HG02642 (cell line): ENCODE data around the gene SNX9.
"Not testable (repeated sequence)": the region's sequence is repeated elsewhere in the genome, so short reads cannot be mapped to it uniquely, and the experiment has no call there.

Experiments used
- ATAC-seq: cut with Tn5 transposase; IDR thresholded peaks from one replicate; pipeline ENCODE4 v1.9.1; 2021; ENCODE audit warnings: mild to moderate bottlenecking; ENCODE audit not compliant: unreplicated experiment, poor library complexity

SNX9 gene

DNA sequence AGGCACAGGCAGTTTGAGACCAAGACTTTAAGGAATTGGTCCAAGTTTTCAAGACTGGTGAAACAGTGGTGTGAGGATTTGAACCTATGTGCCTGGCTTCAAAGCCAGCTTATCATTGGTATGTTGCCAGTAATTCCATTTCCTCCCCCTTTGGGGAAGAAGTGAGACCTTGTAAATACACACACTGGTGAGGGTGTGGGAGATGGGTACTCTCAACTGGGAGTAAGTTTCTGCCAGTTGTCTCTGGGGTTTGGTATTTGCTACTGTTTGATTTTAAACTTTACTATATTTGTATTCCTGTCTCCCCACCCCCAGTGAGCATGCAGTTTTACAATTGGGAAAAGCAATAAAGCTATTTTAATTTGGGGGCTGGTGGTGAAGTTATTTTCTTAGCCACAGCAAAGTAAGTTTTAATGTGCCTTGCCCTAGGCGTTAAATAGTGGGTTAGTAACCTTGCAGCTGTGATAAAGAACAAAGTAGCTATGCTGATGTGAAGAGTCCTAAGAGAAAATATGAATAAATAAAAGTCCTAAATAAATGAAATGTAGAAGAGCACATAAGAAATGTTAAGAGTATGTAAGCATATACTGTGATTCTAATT, 31.0 kb downstream of the SNX9 start:
- ATAC-seq, result no peak

DNA sequence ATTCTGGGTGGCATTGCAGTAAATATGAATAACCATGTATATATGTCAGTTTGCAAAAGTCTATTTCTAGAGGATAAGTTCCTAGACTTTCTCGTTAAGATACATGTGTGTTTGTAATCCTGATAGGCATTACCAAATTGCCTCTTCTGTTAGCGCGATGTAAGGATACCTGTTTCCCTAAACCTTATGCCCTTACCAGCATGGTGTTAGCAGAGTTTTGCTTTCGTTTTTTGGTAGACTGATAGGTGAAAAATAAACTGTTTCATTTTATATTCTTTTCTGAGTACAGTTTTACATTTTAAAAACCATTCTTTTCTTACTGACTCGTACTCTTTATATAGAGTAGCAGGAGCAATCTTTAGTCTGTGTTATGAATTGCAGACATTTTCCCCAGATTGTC, 32.3 kb downstream of the SNX9 start:
- no peak for ATAC-seq

DNA sequence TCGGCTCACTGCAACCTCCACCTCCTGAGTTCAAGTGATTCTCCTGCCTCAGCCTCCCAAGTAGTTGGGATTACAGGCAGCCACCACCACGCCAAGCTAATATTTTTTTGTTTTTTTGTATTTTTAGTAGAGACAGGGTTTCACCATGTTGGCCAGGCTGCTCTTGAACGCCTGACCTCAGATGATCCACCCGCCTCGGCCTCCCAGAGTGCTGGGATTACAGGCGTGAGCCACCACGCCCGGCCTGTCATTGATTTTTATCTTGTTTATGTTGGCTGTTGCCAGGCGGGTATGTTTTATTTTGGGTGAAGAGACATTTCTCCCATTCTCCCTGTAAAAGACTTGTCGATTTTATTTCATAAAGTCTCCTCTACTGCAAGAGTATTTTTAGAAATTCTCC, 32.8 kb downstream of the SNX9 start:
- ATAC-seq, result not testable (repeated sequence)

DNA sequence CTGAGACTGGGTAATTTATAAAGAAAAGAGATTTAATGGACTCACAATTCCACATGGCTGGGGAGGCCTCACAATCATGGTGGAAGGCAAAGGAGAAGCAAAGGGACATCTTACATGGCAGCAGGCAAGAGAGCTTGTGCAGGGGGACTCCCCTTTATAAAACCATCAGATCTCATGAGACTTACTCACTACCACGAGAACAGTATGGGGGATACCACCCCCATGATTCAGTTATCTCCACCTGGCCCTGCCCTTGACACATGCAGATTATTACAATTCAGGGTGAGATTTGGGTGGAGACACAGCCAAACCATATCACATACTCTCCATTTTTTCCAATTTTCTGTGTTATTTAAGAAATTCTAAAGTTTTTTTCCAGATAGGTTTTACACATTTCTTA, 35.6 kb downstream of the SNX9 start:
- not testable (repeated sequence) for ATAC-seq

DNA sequence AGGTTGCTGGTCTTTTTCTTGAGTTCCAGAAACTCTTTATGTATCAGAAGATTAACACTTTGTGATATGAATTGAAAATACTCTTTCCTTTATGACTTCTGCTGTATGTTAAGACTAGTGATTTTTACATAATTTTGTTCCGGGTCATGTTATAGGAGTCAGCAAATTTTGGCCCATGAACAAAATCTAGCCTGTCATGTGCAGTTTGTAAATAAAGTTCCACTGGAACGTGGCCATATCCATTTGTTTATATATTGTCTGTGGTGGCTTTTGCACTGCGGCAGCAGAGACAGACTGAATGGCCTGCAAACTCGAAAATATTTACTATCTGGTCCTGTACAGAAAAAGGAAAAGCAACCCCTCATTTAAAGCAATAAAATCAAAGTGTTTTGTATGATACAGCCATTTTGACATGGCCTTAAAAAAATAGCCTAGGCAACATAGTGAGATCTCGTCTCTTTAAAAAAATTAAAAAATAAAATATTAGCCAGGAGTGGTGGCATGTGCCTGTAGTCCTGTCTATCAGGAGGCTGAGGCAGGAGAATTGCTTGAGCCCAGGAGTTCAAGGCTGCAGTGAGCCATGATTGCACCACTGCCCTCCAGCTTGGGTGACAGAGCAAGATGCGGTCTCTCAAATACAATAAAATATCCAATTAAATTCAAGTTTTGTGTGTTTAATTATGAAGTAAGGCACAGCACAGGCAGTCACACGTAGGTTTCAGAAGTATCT, 36.9 kb downstream of the SNX9 start:
- ATAC-seq, result no peak

DNA sequence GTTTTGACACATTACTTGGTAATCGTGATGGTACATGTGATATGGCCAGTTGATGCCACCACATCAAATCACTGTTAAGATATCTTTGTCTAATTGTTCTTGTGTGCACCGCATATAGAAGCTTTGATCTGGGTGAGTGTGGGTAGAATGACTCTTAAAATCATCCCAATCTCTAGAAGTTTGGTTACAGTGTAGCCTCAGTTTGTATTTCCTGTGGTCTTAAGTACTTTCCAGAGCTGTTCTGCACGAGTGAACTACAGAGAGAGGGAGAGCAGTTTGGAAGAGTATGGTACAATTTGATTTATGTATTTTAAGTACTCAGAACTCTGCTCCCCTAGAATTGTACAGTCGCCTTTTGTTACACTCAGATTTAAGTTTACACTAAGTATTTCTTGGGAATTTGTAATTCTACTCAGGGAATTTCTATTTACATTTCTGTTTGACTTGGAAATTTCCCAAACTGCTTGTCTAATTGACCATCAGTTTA, 37.5 kb downstream of the SNX9 start:
- ATAC-seq, result no peak

DNA sequence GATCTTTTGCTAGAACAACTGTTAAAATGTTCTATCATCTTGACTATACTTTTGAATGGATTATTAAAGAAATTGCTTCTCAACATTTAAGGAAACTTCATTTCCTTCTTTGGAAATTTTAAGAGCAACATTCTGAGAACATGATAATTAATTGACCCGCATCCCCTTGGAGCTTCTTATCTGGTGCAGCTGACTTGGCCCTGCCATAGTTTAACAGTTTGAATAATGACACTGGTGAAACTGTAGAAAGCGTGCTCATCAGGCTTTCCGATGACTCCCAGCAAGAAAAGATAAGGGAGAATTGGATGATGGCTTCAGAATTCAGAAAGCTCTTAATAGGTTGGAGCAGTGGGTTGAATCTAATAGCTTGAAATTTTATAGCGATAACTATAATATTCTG, 38.1 kb downstream of the SNX9 start:
- no peak for ATAC-seq

DNA sequence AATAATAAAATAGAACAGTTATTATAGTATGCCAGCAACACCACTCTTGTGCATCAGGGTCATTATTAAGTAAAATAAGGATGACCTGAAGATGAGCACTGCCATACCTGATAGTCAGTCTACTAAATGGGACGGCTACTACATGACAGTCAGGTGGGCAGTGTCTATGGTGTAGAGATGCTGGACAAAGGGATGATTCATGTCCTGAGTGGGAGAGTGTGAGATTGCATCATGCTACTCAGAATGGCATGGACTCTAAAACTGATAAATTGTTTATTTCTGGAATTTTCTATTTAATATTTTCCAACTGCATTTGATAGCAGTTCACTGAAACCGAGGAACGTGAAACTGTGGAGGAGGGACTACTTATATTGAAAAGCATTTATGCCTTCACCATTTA, 38.8 kb downstream of the SNX9 start:
- no peak for ATAC-seq

DNA sequence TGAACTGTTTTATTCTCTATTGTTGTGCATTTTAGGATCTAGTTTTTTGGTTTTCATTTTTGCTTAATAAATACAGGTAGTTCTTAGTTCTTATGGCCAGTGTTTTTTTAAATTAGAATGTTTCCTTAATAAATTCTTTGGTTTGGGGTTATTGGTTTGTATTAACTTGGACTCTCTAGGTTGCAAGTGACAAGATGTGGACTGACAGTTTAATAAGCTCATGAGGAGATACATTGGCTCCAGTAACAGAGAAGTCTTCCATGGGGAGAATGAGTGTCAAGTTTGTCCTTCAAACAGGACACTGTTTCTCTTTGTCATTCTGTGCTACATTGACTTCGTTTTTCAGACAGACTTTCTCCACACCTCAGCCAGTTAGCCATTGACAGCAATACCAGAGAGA, 39.7 kb downstream of the SNX9 start:
- ATAC-seq, result no peak

DNA sequence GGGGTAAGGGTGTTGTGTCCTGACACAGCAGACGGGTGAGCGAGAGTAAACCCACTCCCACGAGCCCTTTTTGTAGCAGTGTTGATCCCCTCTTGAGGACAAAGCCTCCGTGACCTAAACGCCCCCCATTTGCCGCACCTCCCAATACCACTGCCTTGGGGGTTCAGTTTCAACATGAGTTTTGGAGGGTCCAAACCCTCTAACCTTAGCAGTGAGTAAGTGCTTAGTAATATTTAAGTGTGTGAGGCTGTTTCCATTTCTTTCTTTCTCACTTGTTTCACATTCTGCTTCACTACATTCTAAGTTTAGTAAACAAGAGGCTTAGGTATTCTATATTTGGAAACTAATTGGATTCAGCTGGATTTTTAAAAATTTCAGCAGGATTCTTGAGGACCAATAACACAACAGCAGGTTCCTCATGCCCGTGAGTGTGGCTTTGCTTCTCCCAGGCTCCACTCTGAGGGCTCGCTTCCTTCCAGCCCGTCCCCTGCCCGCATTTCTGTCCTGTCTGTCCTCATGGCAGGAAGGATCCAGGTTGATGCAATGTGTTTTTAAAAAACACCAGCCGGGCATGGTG, 41.2 kb downstream of the SNX9 start:
- no peak for ATAC-seq

DNA sequence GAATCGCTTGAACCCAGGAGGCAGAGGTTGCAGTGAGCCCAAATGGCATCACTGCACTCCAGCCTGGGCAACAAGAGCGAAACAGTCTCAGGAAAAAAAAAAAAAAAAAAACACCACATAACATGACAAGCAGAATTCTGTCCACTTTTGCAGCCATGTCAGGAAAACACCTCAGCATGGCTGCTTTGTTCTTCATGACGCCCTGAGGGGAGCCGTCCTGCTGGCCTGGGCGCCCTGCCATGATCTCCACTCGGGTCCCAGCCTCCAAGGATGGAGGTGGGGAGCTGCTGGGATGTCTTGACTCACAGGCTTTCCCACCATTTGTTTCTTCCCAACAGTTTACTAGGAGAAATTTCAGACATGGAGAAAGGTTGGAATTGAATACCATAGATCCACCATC, 42.2 kb downstream of the SNX9 start:
- ATAC-seq, result no peak

DNA sequence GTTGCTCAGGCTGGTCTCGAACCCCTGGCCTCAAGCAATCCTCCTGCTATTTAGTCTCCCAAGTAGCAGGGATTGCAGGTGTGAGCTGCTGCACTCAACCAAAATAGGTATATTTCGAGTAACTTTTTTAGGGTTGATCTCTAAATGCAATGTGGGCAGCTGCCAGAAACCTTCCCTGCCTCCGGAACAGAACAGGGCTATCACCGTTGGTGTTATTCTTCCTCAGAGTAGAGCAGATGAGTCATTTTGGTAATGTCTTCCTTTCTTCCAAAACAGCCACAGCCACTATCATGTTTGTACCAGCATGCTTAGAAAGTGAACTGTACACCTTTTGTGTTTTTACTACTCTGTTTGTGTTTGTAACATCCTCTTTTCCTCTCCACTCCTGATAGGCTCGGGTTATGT, 44.1 kb downstream of the SNX9 start:
- no peak for ATAC-seq

DNA sequence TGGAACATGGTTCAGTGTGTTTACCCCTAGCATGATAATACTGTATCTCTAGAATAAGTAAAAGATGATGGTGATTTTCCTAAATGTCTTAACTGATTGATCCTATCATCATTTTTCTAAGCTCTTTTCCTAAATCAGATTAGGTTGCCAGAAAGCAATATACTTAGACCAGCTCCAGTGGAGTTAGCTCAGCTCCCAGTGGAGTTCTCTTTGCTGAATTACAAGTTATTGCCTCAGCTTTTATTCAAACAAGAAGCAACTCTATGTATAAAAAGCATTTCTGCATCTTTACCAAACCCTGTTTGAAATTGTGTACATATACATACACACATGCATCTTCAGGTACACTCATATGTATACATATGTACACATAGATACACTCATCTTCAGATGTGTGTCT, 44.9 kb downstream of the SNX9 start:
- no peak for ATAC-seq

DNA sequence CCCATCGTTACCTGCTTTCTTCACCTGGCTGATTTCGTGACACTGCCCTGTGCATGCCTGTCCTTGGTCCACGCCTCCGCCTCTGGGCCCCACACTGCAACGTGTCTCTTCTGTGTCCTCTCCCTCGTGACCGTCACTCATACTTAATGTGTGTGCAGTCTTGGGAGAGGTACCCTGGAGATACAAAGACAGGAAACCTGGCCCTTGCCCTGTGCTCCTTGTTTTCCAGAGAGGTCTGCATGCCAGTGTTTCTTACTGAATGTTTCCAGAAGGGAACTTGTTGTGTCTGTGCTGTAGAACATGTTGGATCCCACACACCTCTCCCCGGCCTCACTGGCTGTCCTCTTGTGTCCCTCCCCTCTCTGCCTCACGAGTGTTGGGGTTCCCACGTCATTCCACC, 45.8 kb downstream of the SNX9 start:
- ATAC-seq, result no peak

DNA sequence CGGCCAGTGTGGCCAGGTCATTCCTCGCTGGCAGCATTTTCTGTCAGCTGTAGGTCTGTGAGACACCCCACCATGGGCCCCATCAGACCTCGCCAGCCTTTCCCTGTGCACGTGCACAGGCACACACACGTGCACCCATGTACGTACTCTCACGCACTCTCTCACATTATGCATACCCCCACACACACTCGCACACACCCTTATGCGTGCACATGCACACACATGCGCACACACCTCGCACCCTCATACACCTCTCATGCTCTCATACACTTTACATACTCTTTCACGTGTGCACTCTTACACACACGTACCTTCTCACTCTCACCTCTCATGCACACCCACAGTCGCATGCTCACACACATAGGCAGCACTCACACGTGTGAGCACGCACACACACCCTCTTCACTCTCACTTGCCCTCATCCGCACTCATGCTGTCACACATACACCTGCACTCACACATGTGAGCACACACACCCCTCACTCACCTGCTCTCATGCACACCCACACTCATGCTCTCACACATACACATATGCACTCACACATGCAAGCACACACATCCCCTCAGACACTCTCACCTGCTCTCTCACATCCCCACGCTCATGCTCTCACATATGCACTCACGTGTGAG, 46.7 kb downstream of the SNX9 start:
- no peak for ATAC-seq

DNA sequence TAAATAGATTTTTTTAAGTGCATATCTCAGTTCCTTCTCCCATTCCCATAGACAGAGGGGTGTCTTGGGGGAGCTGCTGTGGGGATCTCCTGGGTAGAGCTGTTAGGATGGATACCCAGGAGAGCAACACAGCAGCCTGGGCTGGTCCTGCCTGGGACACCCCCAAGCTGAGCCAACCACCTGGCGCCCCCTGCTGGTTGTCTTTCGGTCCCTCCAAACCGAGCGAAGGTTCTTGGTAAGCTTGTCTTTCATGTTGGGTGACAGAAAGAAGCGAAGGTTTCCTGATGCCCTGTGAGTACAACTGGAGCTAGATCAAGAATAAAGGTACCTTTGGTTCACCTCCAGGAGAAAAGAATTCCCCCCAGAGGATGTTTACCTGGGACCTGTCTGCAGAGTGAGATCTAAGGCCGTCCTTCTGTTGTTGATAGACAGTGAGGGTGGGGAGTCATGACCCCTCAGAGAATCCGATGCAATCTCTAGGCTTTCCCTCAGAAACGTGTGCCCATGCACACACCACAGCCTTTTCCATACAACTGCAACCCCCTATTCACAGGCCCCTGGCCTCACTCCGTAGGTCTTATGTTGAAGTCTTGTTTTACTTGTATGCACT, 50.8 kb downstream of the SNX9 start:
- ATAC-seq, result peak; percentile 84

DNA sequence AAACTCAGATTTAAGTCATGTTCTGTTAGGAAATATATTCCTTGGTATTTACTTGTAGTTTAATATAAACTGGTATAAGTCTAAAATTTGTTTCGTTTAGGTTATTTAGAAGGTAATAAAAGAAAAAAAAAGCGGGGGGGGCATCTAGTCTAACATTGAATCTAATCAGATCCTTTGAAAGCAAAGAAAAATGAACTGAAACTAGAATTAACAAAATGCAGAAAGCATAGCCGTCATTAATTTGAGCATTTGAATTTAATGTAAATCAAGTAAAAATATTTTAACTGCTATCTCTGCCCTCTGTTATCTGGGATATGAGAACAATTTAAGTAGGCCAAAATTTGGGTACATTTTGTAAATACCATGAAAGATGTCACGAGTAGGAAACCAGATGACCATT, 54.1 kb downstream of the SNX9 start:
- no peak for ATAC-seq

DNA sequence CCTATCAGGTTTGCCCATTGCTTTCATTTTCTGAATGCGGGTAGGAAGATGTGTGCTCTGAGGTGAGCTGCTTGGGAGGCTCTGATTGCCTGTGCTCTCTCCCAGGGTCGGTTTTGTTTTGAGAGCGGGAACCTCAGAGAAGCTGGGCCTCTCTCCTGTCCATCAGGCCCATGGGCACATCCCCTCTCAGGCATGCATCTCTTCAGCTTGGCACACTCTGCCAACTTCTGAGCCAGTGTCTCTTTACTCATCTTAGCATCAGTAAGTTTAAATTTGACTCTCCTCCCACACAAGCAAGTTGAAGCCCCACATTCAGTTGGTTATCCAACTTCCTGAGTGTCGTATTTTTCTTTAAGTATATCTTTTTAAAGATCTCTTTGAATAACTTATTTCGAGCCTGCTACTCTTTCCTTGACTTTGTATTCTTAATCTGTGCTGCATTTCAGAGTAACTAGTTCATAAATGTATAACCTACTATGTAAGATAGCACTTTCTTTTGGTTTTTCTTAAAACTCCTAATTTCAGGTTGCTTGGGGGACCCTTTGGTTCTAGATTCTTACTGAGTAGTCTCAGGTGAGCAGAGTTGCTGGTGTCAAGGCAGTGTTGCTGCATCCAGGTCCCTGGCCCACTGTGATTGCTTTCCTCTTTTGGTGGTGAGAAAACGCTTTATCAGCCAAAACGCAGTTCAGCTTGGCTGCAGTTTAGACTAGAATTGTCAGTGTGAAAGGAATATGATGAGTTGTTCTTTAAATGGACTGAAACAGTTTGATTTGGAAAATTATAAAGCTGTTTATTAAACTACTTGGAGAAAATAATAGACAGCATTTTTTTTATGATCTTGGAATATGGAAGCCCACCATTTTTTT, 54.8 kb downstream of the SNX9 start:
- no peak for ATAC-seq

DNA sequence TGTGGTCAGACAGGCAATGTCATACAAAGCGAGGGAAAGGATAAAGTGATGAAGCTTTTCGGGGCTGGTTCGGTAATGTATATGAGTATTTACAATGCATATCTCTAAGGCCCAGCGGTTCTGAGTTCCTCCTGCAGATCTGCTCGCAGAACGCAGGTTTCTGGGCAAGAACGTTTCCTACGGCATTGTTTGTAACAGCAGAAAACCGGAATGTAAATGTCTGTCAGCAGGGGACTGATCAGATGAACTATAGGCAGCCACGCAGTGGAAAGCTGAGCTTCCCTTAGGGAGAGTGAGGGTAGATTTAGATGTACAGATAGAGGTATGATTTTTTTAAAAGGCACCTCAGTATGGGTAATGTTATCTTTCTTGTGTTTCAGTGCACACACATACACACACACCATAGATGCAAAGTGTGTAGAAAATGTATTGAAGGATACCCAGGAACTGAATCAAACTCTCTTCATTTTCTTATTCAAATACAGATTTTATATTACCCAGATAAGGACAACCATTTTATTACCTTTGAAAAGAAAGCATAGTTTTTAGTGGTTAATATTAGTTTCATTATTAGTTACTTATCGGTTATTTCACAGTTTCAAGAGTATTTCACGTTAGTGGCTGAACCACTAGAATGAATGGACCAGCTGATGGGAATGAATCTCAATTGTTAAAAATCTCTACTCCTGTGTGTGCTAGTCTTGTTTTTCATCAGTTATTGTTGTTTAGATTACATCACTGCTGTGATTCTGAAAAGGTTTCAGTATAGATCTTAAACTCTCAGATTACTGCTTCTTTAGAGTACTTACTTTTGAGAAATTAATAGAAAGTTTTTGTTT, 56.2 kb downstream of the SNX9 start:
- ATAC-seq, result peak; percentile 88
